OCI-M2 (cell line): Measurements from ENCODE around the gene C5orf24.
"Not testable (repeated sequence)": the region's sequence is repeated elsewhere in the genome, so short reads cannot be mapped to it uniquely, and the experiment has no call there.

ENCODE experiments used
- DNase-seq: peaks from one replicate; lab custom pipeline; 2025; ENCODE audit not compliant: unreplicated experiment; lab: John Stamatoyannopoulos, UW

Gene C5orf24

DNA sequence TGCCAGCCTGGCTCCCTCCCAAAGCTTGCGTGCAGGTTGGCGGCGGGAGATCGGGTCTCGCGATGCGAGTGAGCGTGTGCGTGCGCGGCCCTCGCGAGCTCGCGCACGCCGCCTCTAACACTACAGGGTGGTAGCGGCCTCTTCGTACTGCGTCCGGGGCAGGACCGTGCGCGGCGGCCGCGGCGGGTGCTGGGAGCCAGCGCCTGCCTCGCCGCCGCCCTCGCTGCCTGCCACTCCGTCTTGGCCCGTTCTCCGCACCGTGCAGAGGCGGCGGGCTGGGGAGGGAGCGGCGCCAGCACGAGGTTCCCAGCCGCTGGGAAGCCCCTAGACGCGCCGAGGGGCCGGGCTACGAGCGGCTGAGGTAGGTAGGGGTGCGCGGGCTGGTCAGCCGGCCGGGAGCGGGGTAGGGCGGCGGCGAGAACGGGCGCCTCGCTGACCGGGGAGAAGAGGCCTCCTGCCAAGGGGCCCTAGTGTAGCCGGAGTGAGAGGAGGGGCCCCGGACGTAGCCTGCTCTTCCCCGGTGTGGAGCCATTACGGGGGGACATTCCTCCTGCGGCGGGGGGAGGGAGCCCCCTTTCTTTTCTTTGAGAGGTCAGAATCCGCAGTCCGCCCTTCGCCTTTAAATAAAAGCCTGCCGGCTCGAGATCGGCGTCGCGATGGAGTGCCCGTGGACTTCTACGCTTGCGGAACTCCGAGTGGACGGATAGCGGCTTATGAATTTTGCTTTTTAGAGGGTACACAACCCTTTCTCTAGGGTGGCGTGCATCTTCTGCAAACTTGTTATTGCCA is at the start of gene C5orf24:
Gene C5orf24 (plus strand): TSS at position 117 of the 789 bp plus-strand sequence. CDS start 8,933 bp downstream, outside the sequence.
- DNase-seq: peak; percentile 43

DNA sequence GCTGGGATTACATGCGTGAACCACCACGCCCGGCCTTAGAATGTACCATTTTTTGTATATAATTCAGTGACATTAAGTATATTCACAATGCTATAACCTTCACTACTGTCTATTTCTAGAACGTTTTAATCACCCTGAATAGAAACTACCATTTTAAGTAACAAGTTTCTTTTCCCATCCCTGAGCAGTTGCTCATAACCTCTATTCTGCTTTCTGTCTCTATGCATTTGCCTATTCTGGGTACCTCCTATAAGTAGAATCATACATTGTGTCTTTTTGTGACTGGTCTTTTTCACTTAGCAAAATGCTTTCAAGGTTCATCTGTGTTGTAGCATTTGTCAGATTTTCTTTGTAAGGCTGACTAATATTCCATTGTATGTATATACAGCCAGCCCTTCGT is 47.3 kb upstream of the C5orf24 start:
- DNase-seq: no peak

DNA sequence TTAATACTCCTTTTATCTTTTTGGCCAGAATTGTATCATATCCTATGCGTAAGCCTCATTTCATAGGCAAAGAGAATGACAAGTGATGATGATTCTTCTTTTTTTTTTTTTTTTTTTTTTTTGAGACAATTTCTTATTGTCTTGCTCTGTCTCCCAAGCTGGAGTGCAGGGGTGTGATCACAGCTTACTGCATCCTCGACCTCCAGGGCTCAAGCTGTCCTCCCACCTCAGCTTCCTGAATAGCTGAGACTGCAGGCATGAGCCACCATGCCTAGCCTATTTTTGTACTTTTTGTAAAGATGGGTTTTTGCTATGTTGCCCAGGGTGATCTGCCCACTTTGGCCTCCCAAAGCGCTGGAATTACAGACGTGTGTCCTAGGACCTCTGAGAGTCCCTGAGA is 41.9 kb upstream of the C5orf24 start:
- DNase-seq: no peak

DNA sequence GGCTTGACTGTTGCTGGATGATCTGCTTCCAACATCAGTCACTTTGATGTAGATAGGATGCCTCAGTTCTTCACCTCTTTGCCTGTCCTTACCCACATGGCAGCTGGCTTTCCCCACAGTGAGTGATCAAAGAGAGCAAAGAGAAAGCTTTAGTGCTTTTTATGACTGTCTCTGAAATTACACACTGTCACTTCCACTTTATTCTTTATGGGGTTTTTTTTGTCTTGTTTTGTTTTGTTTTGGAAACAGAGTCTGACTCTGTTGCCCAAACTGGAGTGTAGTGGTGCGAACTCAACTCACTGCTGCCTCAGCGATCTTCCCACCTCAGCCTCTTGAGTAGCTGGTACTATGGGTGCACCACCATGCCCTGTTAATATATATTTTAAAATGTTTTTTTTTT is 32.4 kb upstream of the C5orf24 start:
- DNase-seq: no peak

DNA sequence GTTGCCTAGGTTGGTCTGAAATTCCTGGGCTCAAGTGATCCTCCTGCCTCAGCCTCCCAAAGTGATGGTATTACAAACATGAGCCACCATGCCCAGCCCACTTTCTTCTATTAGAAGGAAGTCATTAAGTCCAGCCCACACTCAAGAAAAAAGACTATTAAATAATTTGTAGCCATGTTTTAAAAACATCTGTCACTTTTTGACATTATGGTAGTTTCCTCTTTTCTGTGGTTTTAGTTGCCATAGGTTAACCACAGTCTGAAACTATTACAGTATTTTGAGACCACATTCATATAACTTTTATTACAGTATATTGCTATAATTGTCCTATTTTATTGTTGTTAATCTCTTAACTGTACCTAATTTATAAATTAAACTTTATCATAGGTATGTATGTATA is 31.9 kb upstream of the C5orf24 start:
- no peak for DNase-seq

DNA sequence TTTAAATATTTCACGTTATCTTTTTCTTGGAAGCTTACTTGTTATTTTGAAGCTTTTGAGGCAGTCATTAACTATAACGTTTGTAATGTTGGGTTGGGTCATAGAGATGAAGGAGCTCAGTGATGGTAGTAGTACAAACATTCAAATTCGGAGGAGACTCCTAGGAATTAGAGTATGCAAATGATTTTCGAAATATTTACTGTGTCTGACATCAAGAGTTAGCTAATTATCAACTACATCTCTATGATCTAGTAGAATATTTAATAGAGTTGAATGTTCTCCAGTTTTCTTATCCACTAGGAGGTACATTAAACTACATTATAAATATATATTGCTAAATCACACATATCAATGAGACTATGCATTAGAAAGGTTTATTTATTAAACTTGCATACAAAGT is 28.8 kb upstream of the C5orf24 start:
- no peak for DNase-seq

DNA sequence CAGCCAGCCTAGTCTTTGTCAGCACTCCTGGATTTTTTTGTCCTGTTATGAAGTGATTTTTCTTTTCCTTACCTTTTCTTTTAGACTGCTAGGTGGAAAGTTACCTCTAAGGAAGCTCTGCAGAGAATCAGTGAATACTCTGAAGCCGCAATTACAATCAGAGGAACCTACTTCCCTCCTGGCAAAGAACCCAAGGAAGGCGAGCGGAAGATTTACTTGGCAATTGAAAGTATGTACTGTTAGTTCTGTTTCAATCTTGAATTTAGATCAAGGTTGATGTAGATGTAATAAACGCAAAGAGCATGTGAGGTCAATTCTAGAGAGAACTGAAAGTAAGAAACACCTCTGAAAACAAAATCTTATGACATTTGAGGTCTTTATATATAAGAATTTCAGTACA is 27.0 kb upstream of the C5orf24 start:
- DNase-seq: no peak

DNA sequence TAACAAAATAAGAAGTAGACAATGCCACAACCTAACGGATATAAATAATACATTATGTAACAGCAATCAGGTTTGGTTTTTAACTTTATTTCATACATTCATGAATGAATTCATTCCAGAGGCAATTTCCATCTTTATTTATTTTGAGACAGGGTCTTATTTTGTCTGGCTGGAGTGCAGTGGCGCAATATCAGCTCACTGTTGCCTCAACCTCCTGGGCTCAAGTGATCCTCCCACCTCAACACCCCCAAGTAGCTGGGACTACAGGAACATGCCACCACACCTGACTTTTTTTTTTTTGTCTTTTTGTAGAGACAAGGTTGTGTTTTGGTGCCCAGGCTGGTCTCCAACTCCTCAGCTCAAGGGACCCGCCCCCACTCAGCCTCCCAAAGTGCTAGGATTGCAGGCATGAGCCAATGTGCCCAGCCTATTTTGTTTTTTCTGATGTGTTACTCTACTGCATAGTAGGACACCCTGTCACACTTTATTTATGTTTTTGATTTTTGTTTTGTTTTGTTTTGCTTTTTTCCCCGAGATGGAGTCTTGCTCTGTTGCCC is 26.3 kb upstream of the C5orf24 start:
- no peak for DNase-seq

DNA sequence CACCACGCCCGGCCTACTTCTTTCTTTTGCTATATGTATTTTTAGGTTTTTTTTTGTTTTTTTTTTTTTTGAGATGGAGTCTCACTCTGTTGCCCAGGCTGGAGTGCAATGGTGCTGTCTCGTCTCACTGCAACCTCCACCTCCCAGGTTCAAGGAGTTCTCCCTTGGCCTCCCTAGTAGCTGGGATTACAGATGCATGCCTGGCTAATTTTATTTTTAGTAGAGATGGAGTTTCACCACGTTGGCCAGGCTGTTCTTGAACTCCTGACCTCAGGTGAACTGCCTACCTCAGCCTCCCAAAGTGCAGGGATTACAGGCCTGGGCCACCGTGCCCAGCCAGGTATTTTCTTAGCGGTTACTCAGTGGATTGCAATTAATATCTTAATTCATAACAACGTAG is 23.9 kb upstream of the C5orf24 start:
- no peak for DNase-seq

DNA sequence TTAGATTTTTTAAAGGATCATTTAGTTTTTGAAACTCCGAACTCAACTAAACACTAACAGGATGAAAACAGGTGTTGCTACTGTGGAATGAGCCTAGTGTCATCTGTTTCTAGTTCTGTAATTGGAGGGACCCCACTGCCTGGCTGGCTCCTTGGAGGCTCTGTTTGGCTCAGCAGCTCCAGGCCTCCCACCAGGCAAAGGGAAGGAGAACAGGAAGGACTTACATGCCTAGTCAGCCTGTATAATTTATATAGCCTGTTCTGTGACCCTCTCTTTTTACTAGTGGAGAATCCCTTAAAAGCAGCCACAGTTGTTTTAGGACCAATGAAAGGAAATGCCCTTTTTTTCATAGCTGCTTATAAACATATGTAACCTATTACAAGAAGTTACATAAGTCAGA is 21.1 kb upstream of the C5orf24 start:
- no peak for DNase-seq

DNA sequence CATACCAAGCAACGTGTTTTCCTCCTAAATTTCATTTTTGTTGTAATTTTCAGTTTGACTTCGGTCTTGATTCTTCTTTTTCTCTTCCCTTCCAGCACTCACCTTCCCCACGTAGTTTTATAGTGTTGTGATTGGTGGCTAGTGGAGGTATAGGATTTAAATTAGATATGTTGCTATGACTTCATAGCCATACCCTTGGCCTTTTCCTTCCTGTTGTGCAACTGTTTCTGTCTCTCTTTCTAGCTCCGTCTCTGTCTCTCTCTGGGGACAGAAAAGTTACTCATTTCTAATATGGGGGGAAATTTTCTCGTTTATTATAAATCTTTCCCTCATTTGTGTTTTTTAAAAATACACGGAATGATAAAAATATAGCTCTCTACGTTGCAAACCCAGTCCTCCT is 20.6 kb upstream of the C5orf24 start:
- no peak for DNase-seq

DNA sequence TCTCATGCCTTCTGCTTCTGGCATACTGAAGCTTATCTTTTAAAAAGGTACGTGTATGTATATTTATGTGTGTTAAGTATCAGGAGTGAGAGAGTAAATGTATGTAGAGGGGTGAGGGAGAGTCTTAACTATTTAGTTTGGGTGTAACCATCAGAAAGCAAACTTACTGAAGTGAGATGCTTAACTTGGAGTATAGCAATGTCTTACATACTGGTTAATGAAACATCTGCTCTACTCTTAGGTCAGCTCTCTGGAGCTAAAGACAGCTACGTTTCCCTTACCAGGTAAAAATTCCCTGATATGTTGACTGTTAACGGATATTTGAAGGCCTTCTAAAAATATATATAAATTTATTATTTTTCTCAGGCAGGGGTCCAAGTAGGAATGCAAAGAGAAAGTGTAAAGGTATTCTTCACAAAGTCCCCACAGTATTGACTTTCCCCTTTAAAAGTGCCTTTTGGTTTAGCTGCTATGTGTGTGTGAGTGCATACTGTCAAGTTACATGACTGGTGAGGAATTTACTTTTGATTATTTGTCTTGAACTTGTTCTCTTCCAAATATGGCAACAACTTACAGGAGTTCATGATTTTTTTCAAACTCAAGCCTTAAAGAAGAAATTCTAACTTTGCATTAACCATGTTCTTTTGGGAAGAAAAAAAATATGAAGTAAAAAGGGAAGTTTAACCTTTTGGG is 12.3 kb upstream of the C5orf24 start:
- DNase-seq: no peak

DNA sequence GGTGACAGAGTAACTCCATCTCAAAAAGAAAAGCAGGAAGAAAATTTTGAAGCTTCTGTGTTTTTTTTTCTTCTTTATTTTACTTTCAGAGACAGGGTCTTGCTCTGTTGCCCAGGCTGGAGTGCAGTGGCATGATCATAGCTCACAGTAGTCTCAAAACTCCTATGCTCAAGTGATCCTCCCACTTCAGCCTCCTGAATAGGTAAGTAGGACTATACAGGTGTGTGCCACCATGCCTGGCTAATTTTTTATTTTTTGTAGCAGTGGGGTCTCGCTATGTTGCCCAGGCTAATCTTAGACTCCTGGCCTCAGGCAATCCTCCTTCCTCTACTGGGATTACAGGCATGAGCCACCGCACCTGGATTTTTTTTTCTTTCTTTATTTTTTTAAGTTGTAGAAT is 10.1 kb upstream of the C5orf24 start:
- no peak for DNase-seq

DNA sequence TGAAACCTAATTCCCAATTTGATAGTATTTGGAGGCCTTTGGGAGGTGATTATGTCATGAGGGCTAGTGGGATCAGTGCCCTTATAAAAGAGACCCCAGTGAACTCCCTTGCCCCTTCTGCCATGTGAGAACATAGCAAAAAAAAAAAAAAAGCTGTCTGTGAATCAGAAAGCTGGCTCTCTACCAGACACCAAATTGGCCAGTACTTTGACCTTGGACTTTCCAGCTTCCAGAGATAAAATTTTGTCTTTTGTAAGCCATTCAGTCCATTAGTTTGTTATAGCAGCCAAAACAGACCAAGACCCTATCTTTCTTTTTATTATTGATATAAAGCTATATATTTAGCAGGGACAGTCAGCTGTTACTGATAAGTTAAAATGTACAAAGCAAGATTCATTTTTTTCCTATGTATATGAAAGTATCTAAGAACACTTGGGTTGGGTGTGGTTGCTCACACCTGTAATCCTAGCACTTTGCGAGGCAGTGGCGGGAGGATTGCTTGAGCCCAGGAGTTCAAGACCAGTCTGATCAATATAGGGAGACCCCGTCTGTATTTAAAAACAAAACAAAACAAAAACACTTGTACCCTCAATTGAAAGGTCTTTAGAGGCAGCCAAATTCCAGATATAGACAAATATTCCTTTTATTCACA is 8.1 kb upstream of the C5orf24 start:
- no peak for DNase-seq

DNA sequence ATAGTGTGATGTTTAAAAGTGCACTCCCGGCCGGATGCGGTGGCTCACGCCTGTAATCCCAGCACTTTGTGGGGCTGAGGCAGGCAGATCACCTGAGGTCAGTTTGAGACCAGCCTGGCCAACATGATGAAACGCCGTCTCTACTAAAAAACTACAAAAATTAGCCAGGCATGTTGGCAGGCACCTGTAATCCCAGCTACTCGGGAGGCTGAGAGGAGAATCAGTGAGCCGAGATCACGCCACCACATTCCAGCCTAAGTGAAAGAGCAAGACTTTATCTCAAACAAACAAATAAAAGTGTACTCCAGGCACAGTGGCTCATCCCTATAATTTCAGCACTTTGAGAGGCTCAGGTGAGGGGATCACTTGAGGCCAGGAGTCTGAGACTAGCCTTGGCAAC is 7.4 kb upstream of the C5orf24 start:
- DNase-seq: not testable (repeated sequence)

DNA sequence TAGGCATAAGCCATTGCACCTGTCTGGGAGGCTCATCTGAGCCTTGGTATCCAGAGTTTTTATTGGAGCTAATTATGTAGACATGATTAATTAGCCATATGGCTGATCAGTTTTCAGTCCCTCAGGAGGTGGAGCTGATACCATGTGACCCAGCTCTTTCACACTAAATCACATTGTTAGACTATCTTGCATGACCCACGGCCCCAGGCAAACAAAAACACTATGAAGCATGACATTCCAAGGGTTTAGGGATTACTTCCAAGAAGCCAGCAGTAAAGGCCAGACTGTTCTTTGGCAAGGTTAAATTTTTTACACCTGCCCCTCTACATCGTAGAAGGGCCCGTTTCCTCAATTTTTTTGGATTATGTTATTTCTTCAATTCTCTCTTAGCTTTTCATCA is 5.0 kb upstream of the C5orf24 start:
- DNase-seq: no peak

DNA sequence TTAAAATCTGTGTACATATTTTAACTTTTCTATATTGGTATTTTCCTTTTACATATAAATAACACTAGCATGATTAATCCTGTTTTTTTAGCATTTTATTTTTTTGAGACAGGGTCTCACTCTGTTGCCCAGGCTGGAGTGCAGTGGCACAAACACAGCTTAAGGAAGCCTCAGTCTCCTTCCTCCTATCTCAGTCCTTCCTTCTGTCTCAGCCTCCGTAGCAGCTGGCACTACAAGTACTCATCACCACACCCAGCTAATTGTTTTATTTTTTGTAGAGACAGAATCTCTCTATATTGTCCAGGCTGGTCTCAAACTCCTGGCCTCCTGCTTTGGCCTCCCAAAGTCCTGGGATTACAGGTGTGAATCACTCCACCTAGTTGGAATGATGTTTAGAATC is 1.5 kb upstream of the C5orf24 start:
- DNase-seq: no peak

DNA sequence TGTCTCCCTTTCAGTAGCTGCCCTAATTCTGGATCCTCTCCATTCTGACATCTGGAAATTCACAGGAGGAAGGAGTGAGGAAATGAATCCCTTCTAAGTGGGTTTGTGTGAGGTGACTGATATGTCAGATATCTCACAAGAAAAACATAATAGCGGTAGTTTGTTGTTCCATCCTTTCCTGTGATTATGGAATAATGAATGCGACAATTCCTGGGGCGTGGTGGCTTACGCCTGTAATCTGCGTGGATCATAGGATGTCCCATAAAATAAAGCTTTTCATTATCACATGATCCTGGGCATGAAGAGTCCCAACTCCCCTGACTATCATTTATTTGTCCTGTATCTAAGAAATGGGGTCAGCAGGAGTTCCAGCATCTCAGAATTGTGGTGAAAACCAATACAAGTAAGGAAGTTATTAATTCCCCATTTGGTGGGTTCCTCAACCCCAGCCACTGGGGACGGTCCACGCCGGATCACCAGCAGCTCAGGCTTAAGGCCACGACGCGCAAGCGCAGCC is 375 bp upstream of the C5orf24 start:
- no peak for DNase-seq

DNA sequence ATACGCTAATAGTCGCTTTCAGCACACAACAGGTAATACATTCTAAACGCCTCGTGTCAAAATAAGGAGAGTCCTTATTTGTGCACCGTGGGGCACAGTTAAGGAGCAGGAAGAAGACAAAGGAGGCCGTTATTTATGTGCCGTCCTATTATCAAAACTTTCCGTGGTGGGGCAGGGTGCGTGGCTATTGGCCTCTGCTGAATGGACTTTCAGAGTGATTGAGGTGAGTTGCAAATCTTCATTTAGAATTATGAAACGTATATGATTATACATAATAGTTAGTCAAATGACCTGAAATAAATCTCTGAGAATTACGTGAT is 833 bp downstream of the C5orf24 start:
- no peak for DNase-seq

DNA sequence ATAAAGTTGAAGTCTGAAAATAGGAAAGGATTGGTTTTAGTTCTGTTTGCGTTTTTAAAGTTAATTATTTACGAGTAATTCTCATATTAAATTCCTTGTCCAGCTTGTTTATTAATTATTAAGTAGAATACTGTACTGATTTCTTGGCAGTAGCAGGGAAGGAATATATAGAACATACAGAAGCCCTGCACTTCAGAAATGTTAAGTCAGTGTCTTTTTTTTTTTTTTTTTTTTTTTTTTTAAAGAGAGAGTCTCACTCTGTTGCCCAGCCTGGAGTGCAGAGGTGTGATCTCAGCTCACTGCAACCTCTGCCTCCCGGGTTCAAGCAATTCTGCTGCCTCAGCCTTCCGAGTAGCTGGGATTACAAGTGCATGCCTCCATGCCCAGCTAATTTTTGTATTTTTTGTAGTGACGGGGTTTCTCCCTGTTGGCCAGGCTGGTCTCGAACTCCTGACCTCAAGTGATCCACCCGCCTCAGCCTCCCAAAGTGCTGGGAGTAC is 3.7 kb downstream of the C5orf24 start:
- DNase-seq: not testable (repeated sequence)

DNA sequence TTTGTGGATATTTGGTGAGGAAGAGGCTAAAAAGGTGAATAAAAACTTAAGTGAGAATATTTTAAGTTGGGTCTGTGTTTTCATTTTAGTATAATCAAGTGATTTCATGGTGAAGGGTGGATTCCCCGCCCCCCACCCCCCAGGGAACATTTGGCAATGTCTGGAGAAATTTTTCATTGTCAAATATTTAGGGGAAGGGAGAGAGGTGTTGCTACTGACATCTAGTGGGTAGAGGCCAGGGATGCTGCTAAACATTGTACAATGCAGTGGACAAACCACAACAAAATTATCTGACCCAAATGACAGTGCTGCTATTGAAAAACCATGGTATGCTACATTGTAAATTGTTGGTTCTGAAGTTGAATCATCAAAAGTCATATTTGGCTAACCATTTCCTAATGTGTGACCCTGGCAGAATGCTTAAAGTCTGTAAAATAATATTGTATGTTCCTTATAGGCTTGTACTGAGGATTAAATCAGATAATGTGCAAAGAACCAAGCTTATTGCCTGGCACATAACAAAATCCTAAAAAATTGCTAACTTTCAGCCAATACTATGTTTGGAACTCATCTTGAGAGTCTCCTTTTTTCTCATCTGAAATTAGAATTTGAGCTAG is 5.6 kb downstream of the C5orf24 start:
- no peak for DNase-seq
